ENCODE data around the gene ATP11A.

Gene ATP11A

GRCh38 chr13:112655913-112656312, 33.9 kb upstream of the ATP11A start:
- no peak for DNase-seq (ENCODE audit: low read depth, low spot score)
- H3K4me3 ChIP-seq (ENCODE audit: low read depth, low read length): no peak overlapping the region
- in situ Hi-C loops (cut with HindIII; ENCODE audit: low sequenced_read_pairs): no loop called here
- TF ChIP-seq CTCF (IDR thresholded peaks at IDR 0.05; ENCODE audit: low read depth, low read length): no peak

GRCh38 chr13:112657850-112658445, 31.9 kb upstream of the ATP11A start:
- no peak overlapping the region for H3K4me3 ChIP-seq (ENCODE audit: low read depth, low read length)
- peak; percentile 64 for DNase-seq (ENCODE audit: low read depth, low spot score)
- in situ Hi-C loops (cut with HindIII; ENCODE audit: low sequenced_read_pairs): no loop called here
- no peak for TF ChIP-seq CTCF (IDR thresholded peaks at IDR 0.05; ENCODE audit: low read depth, low read length)

- in situ Hi-C loops (cut with HindIII; ENCODE audit: low sequenced_read_pairs): no loop called here
- TF ChIP-seq CTCF (IDR thresholded peaks at IDR 0.05; ENCODE audit: low read depth, low read length): no peak
- no peak overlapping the region for H3K4me3 ChIP-seq (ENCODE audit: low read depth, low read length)
- no peak for DNase-seq (ENCODE audit: low read depth, low spot score)
Measured at GRCh38 chr13:112658808-112659207, 31.0 kb upstream of the ATP11A start.

GRCh38 chr13:112661291-112661690, 28.5 kb upstream of the ATP11A start:
- no peak overlapping the region for H3K4me3 ChIP-seq (ENCODE audit: low read depth, low read length)
- no peak for DNase-seq (ENCODE audit: low read depth, low spot score)
- TF ChIP-seq CTCF (IDR thresholded peaks at IDR 0.05; ENCODE audit: low read depth, low read length): no peak
- in situ Hi-C loops (cut with HindIII; ENCODE audit: low sequenced_read_pairs): no loop called here

- no peak for TF ChIP-seq CTCF (IDR thresholded peaks at IDR 0.05; ENCODE audit: low read depth, low read length)
- DNase-seq (ENCODE audit: low read depth, low spot score): no peak
- H3K4me3 ChIP-seq (ENCODE audit: low read depth, low read length): no peak overlapping the region
- in situ Hi-C loops (cut with HindIII; ENCODE audit: low sequenced_read_pairs): no loop called here
Measured at GRCh38 chr13:112664501-112665203, 25.2 kb upstream of the ATP11A start.

GRCh38 chr13:112668924-112669323, 20.9 kb upstream of the ATP11A start:
- H3K4me3 ChIP-seq (ENCODE audit: low read depth, low read length): no peak overlapping the region
- DNase-seq (ENCODE audit: low read depth, low spot score): no peak
- no peak for TF ChIP-seq CTCF (IDR thresholded peaks at IDR 0.05; ENCODE audit: low read depth, low read length)
- in situ Hi-C loops (cut with HindIII; ENCODE audit: low sequenced_read_pairs): no loop called here

Measured in astrocyte of the spinal cord (primary cell).